ENCODE measurements around the gene LAMB2. TPM values are rescaled to one million over a fixed set of nuclear protein-coding genes. Genes with fewer than 3 reads are reported as not detected.

Gene LAMB2
- total RNA-seq, 2 donors from 2014 or later, result 204 to 337 TPM

DNA sequence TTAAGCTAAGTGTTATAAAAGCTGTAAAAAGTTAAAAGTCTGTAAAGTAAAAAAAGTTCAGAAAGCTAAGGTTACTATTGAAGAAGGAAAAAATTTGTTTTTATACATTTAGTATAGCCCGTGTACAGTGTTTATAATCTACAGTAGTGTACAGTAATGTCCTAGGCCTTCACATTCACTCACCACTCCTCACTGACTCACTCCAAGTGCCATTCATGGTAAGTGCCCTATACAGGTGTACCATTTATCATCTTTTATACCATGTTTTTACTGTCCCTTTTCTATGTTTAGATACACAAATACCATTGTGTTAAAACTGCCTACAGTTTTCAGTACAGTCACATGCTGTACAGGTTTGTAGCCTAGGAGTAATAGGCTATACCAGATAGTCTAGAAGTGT, 24.4 kb upstream of the LAMB2 start:
- Histone ChIP-seq H3K4me1 (no peaks in the 10 kb centered on the region), H3K9me3 (no peaks in the 10 kb centered on the region), H3K27me3 (no peaks in the 10 kb centered on the region), H3K36me3 (replicated peaks in 1 of 2; ENCODE audit: insufficient read depth in 1 of 2, low read depth in 2 of 2) (no peaks in the 10 kb centered on the region), H3K4me3 (no peak overlapping the region), H3K27ac (no peak overlapping the region)
- TF ChIP-seq, protein P1, sequence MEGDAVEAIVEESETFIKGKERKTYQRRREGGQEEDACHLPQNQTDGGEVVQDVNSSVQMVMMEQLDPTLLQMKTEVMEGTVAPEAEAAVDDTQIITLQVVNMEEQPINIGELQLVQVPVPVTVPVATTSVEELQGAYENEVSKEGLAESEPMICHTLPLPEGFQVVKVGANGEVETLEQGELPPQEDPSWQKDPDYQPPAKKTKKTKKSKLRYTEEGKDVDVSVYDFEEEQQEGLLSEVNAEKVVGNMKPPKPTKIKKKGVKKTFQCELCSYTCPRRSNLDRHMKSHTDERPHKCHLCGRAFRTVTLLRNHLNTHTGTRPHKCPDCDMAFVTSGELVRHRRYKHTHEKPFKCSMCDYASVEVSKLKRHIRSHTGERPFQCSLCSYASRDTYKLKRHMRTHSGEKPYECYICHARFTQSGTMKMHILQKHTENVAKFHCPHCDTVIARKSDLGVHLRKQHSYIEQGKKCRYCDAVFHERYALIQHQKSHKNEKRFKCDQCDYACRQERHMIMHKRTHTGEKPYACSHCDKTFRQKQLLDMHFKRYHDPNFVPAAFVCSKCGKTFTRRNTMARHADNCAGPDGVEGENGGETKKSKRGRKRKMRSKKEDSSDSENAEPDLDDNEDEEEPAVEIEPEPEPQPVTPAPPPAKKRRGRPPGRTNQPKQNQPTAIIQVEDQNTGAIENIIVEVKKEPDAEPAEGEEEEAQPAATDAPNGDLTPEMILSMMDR (IDR thresholded peaks at IDR 0.05), result no peak
- no peak for TF ChIP-seq POLR2A (IDR thresholded peaks at IDR 0.05)
- ATAC-seq (no peak), DNase-seq (no peak)
- WGBS, 2 donors, result 66 to 67% methylated on average over 1 of the region's 1 CpG
- intact Hi-C loops (cut with DNase I), result no loop called here

GRCh38 chr3:49153349-49153912, 20.6 kb upstream of the LAMB2 start:
- H3K27me3 ChIP-seq, result no peaks in the 10 kb centered on the region
- H3K4me3 ChIP-seq, result no peak overlapping the region
- H3K4me1 ChIP-seq, result no peaks in the 10 kb centered on the region
- intact Hi-C loops (cut with DNase I), result no loop called here
- ATAC-seq, result no peak
- 58 to 82% methylated on average over 2 to 3 of the region's 3 CpGs for WGBS, 2 donors
- no peak for DNase-seq
- no peaks in the 10 kb centered on the region for H3K36me3 ChIP-seq (replicated peaks in 1 of 2; ENCODE audit: insufficient read depth in 1 of 2, low read depth in 2 of 2)
- H3K27ac ChIP-seq, result no peak overlapping the region
- no peak for TF ChIP-seq POLR2A (IDR thresholded peaks at IDR 0.05)
- TF ChIP-seq, protein P1 (IDR thresholded peaks at IDR 0.05), result no peak
- H3K9me3 ChIP-seq, result no peaks in the 10 kb centered on the region

DNA sequence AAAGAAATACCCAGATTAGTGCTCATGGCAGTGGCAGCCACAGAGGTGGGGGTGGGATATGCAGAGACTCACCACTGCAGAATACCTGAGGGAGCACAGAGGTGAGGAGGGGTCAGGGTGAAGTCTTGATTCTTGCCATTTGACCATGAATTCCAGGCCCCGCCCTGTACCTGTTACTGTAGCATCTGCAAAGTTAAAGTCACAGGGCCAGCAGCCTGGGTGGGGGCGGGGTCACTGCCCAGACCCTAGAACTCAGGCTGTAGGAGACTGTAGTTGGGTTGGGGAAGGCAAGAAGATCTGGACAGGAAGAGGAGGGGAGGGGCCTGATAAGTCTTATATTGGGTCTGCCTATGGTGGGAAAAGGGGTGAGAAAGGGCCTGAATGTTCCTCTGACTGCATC, 18.8 kb upstream of the LAMB2 start:
- no peak for ATAC-seq
- Histone ChIP-seq H3K9me3 (no peaks in the 10 kb centered on the region), H3K27me3 (no peaks in the 10 kb centered on the region), H3K4me1 (no peaks in the 10 kb centered on the region), H3K4me3 (no peak overlapping the region), H3K27ac (no peak overlapping the region), H3K36me3 (replicated peaks in 1 of 2; ENCODE audit: insufficient read depth in 1 of 2, low read depth in 2 of 2) (no peaks in the 10 kb centered on the region)
- DNase-seq, result no peak
- TF ChIP-seq, protein P1 (IDR thresholded peaks at IDR 0.05), result no peak
- no peak for TF ChIP-seq POLR2A (IDR thresholded peaks at IDR 0.05)
- intact Hi-C loops (cut with DNase I), result no loop called here
- WGBS, 2 donors, result 83 to 86% methylated on average over 2 of the region's 2 CpGs

- ATAC-seq (no peak), DNase-seq (no peak)
- Histone ChIP-seq H3K27me3 (no peaks in the 10 kb centered on the region), H3K27ac (no peak overlapping the region), H3K4me1 (no peaks in the 10 kb centered on the region), H3K9me3 (no peaks in the 10 kb centered on the region), H3K36me3 (replicated peaks in 1 of 2; ENCODE audit: insufficient read depth in 1 of 2, low read depth in 2 of 2) (no peaks in the 10 kb centered on the region), H3K4me3 (no peak overlapping the region)
- intact Hi-C loops (cut with DNase I), result no loop called here
- TF ChIP-seq, protein P1 (IDR thresholded peaks at IDR 0.05), result no peak
- TF ChIP-seq POLR2A (IDR thresholded peaks at IDR 0.05), result no peak
- 71 to 73% methylated on average over 4 to 5 of the region's 5 CpGs for WGBS, 2 donors
Measured at GRCh38 chr3:49148159-49148558, 15.3 kb upstream of the LAMB2 start.

GRCh38 chr3:49140080-49140479, 7.2 kb upstream of the LAMB2 start:
- 63 to 78% methylated on average over 3 of the region's 3 CpGs for WGBS, 2 donors
- no peaks in the 10 kb centered on the region for H3K4me1 ChIP-seq
- intact Hi-C loops (cut with DNase I), result no loop called here
- DNase-seq (no peak), ATAC-seq (no peak)
- H3K27ac ChIP-seq, result no peak overlapping the region
- no peaks in the 10 kb centered on the region for H3K36me3 ChIP-seq (replicated peaks in 1 of 2; ENCODE audit: insufficient read depth in 1 of 2, low read depth in 2 of 2)
- H3K27me3 ChIP-seq, result no peaks in the 10 kb centered on the region
- no peak for TF ChIP-seq POLR2A (IDR thresholded peaks at IDR 0.05)
- TF ChIP-seq, protein P1 (IDR thresholded peaks at IDR 0.05), result no peak
- H3K9me3 ChIP-seq, result no peaks in the 10 kb centered on the region
- no peak overlapping the region for H3K4me3 ChIP-seq
